Left lung (tissue), 10 donors: ENCODE data around the gene HTR2C. TPM values are rescaled to one million over a fixed set of nuclear protein-coding genes. Genes with fewer than 3 reads are reported as not detected.
"Not testable (repeated sequence)": the region's sequence is repeated elsewhere in the genome, so short reads cannot be mapped to it uniquely, and the experiment has no call there.

Experiments
- ATAC-seq: fragments of 200-7000 bp; cut with Tn5 transposase; one replicate; pipeline ENCODE4 v1.9.1; 2020; ENCODE audit warnings: moderate library complexity
- DNase-seq, 4 donors: peaks; one replicate each; pipeline ENCODE4 v3.0.0-alpha.2; 2013 to 2020
- H3K27ac ChIP-seq, 2 donors: fragments of 200-600 bp; sonication (generic) in 1 of 2; one replicate each; pipeline versions ENCODE4 v1.5.0 to v1.8.0; 2020 to 2021
- H3K27me3 ChIP-seq, 2 donors: fragments of 200-600 bp; sonication (generic) in 1 of 2; one replicate each; pipeline versions ENCODE4 v1.5.0 to v1.8.0; 2020 to 2021
- H3K36me3 ChIP-seq, 2 donors: fragments of 200-600 bp; sonication (generic) in 1 of 2; one replicate each; pipeline versions ENCODE4 v1.5.0 to v1.8.0; 2020 to 2021
- H3K4me1 ChIP-seq, 2 donors: fragments of 200-600 bp; one replicate each; pipeline ENCODE4 v1.8.0; 2021
- H3K4me3 ChIP-seq, 2 donors: fragments of 200-600 bp; sonication (generic) in 1 of 2; one replicate each; pipeline versions ENCODE4 v1.5.0 to v1.8.0; 2020 to 2021; ENCODE audit warnings: mild to moderate bottlenecking in 1 of 2
- H3K9me3 ChIP-seq, 2 donors: fragments of 200-600 bp; sonication (generic) in 1 of 2; one replicate each; pipeline versions ENCODE4 v1.5.0 to v1.8.0; 2020 to 2021
- intact Hi-C, 2 donors: fragments of 100-400 bp; cut with DNase I; formaldehyde crosslinking; loops; one replicate each; pipeline versions ENCODE4 v1.11.2 to v1.14.2; 2022
- microRNA-seq, 2 donors: library from miRNA; unstranded; fragments of <30 nt; microRNA quantifications; one replicate each; pipeline ENCODE4, GENCODE V29; 2019
- polyA plus RNA-seq, 6 donors: library from polyadenylated mRNA; unstranded; fragments of 120-200 nt; gene quantifications; one replicate each; pipeline ENCODE4 v1.2.1, GENCODE V29; 2013; ENCODE audit not compliant: insufficient read length in 6 of 6
- total RNA-seq, 2 donors: library from RNA; stranded (reverse); fragmentation: NEBNext Ultra II Directional; extraction: Animal tissue kit (Norgen Biotek cat#: 25700); gene quantifications; one replicate each; pipeline ENCODE4 v1.2.1, GENCODE V29; 2021
- TF ChIP-seq, protein P1 (sequence below), 2 donors: fragments of 200-600 bp; sonication (generic) in 1 of 2; IDR thresholded peaks; one replicate each; pipeline versions ENCODE4 v1.5.0 to v1.8.0; 2021; ENCODE audit warnings: antibody characterized with exemption in 2 of 2
- donor health status: DM: no; HTN: yes; CAD: no.
- donor health status: DM: no; HTN: no; CAD: no.

HTR2C gene
- total and polyA plus RNA-seq, 8 donors, result 0.09 to 0.32 (median 0.20) TPM; not detected in 2

- H3K27ac ChIP-seq, result no peak overlapping the region
- no peak for DNase-seq
- H3K4me3 ChIP-seq, result no peak overlapping the region
- no peaks in the 10 kb centered on the region for H3K36me3 ChIP-seq
- no peaks in the 10 kb centered on the region for H3K27me3 ChIP-seq
- no peak for ATAC-seq
- intact Hi-C loops, result no loop called here
- H3K4me1 ChIP-seq, result no peaks in the 10 kb centered on the region
- TF ChIP-seq, protein P1, sequence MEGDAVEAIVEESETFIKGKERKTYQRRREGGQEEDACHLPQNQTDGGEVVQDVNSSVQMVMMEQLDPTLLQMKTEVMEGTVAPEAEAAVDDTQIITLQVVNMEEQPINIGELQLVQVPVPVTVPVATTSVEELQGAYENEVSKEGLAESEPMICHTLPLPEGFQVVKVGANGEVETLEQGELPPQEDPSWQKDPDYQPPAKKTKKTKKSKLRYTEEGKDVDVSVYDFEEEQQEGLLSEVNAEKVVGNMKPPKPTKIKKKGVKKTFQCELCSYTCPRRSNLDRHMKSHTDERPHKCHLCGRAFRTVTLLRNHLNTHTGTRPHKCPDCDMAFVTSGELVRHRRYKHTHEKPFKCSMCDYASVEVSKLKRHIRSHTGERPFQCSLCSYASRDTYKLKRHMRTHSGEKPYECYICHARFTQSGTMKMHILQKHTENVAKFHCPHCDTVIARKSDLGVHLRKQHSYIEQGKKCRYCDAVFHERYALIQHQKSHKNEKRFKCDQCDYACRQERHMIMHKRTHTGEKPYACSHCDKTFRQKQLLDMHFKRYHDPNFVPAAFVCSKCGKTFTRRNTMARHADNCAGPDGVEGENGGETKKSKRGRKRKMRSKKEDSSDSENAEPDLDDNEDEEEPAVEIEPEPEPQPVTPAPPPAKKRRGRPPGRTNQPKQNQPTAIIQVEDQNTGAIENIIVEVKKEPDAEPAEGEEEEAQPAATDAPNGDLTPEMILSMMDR (IDR thresholded peaks at IDR 0.05), result no peak
- peaks cover 0 to 4% of the 10 kb centered on the region in 2 donors for H3K9me3 ChIP-seq
These were observed 348.7 kb downstream of the HTR2C start for GRCh38 chrX:114932550-114932949.

GRCh38 chrX:114933291-114933690, 349.4 kb downstream of the HTR2C start:
- intact Hi-C loops, H3K27me3 ChIP-seq, DNase-seq, H3K9me3 ChIP-seq, H3K27ac ChIP-seq, H3K4me1 ChIP-seq, H3K4me3 ChIP-seq, ATAC-seq, H3K36me3 ChIP-seq: not testable (repeated sequence)

DNA sequence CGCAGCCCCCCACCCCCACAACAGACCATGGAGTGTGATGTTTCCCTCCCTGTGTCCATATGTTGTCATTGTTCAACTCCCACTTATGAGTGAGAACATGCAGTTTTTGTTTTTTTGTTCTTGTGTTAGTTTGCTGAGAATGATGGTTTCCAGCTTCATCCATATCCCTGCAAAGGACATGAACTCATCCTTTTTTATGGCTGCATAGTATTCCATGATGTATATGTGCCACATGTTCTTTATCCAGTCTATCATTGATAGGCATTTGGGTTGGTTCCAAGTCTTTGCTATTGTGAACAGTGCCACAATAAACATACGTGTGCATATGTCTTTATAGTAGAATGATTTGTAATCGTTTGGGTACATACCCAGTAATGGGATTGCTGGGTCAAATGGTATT, 353.2 kb downstream of the HTR2C start:
- intact Hi-C loops, H3K27ac ChIP-seq, H3K4me3 ChIP-seq, H3K36me3 ChIP-seq, ATAC-seq, H3K27me3 ChIP-seq, DNase-seq, H3K4me1 ChIP-seq, H3K9me3 ChIP-seq: not testable (repeated sequence)

GRCh38 chrX:114952696-114953095, 368.8 kb downstream of the HTR2C start:
- no peak for ATAC-seq
- TF ChIP-seq, protein P1 (IDR thresholded peaks at IDR 0.05), result no peak

More at GRCh38 chrX:114952696-114953095, 368.8 kb downstream of the HTR2C start:
- Histone ChIP-seq H3K27me3 (no peaks in the 10 kb centered on the region), H3K4me3 (no peak overlapping the region), H3K9me3 (no peaks in the 10 kb centered on the region), H3K4me1 (no peaks in the 10 kb centered on the region), H3K27ac (no peak overlapping the region), H3K36me3 (no peaks in the 10 kb centered on the region)
- intact Hi-C loops, result no loop called here
- no peak for DNase-seq

Small RNAs within 50 kb of the gene (microRNA-seq; reads per million reads assigned to microRNA genes)
- gene MIR1264, result 0 reads per million in 2 donors
- 0.17 to 0.55 reads per million in 2 donors for gene MIR1298
- gene MIR1911, result 0.14 to 0.67 reads per million in 2 donors
- gene MIR1912, result 0.27 to 0.67 reads per million in 2 donors
- 0 to 0.14 reads per million in 2 donors for gene MIR448
- gene MIR764, result 0 reads per million in 2 donors
